Keratinocyte (primary cell): Measurements from ENCODE around the gene SULF2. TPM values are rescaled to one million over a fixed set of nuclear protein-coding genes. Genes with fewer than 3 reads are reported as not detected.

Experiments
- DNase-seq: peaks from one replicate; pipeline ENCODE4 v3.0.0-alpha.2; 2011; ENCODE audit warnings: low read depth, missing footprints, low spot score
- FAIRE-seq: peaks from 2 replicates; lab custom pipeline; 2011; peaks lifted over from hg19 to GRCh38; lab: Jason Lieb, UNC
- H2AFZ ChIP-seq: 2 replicates; pipeline ENCODE4 v1.6.0; 2012; ENCODE audit warnings: low read length, control low read depth, inconsistent platforms; ENCODE audit not compliant: control insufficient read depth
- H3K27ac ChIP-seq: 2 replicates; pipeline ENCODE4 v1.5.1; 2011; ENCODE audit warnings: low read length; ENCODE audit not compliant: control insufficient read depth, insufficient read depth
- H3K27me3 ChIP-seq: 3 replicates; pipeline ENCODE4 v1.6.0; 2011; ENCODE audit warnings: low read length; ENCODE audit not compliant: control insufficient read depth, insufficient read depth; ENCODE audit errors: extremely low read depth
- H3K36me3 ChIP-seq, 2 experiments: 2 replicates in 1 of 2; 3 replicates in 1 of 2; pipeline ENCODE4 v1.5.1; 2011; ENCODE audit warnings: low read length in 2 of 2, mild to moderate bottlenecking in 1 of 2; ENCODE audit not compliant: control insufficient read depth in 2 of 2, insufficient read depth in 2 of 2; ENCODE audit errors: extremely low read depth in 1 of 2
- H3K4me1 ChIP-seq: 3 replicates; pipeline ENCODE4 v1.5.1; 2011; ENCODE audit warnings: low read length; ENCODE audit not compliant: control insufficient read depth, insufficient read depth; ENCODE audit errors: extremely low read depth
- H3K4me2 ChIP-seq: 3 replicates; pipeline ENCODE4 v1.6.0; 2011; ENCODE audit warnings: low read depth, low read length; ENCODE audit not compliant: control insufficient read depth, insufficient read depth; ENCODE audit errors: extremely low read depth
- H3K4me3 ChIP-seq, 3 experiments: fragments of 200-600 bp in 1 of 3; sonication (generic) in 1 of 3; 2 replicates in 2 of 3; 3 replicates in 1 of 3; pipeline ENCODE4 v1.5.1; 2011 to 2016; ENCODE audit warnings: low read length in 3 of 3, mild to moderate bottlenecking in 3 of 3, control low read depth in 2 of 3, inconsistent platforms in 1 of 3, low read depth in 1 of 3, mixed read lengths in 1 of 3, mixed run types in 1 of 3, moderate library complexity in 1 of 3; ENCODE audit not compliant: control insufficient read depth in 2 of 3, insufficient read depth in 2 of 3; ENCODE audit errors: extremely low read depth in 1 of 3
- H3K79me2 ChIP-seq: 2 replicates; pipeline ENCODE4 v1.6.0; 2012; ENCODE audit warnings: low read length; ENCODE audit not compliant: control insufficient read depth, insufficient read depth
- H3K9ac ChIP-seq: 3 replicates; pipeline ENCODE4 v1.6.0; 2011; ENCODE audit warnings: low read length; ENCODE audit not compliant: control insufficient read depth, insufficient read depth; ENCODE audit errors: extremely low read depth
- H3K9me1 ChIP-seq: 3 replicates; pipeline ENCODE4 v1.6.0; 2011; ENCODE audit warnings: low read length; ENCODE audit not compliant: control insufficient read depth, insufficient read depth; ENCODE audit errors: extremely low read depth
- H3K9me3 ChIP-seq: 2 replicates; pipeline ENCODE4 v1.5.1; 2012; ENCODE audit warnings: low read depth, low read length; ENCODE audit not compliant: control insufficient read depth
- H4K20me1 ChIP-seq: 3 replicates; pipeline ENCODE4 v1.6.0; 2011; ENCODE audit warnings: low read length; ENCODE audit not compliant: control insufficient read depth, insufficient read depth; ENCODE audit errors: extremely low read depth
- EZH2 ChIP-seq: IDR thresholded peaks from one replicate; pipeline ENCODE4 v1.6.1; 2012; ENCODE audit warnings: inconsistent platforms, mild to moderate bottlenecking, low read length, moderate library complexity
- dilution Hi-C: fragments of 300-500 bp; cut with MboI; formaldehyde crosslinking; loops from one replicate; pipeline ENCODE4 v1.7.0; 2020; ENCODE audit warnings: low sequenced_read_pairs; ENCODE audit not compliant: extremely low pct_ligation_motif_present
- polyA plus RNA-seq, 5 experiments: library from polyadenylated mRNA; depleted of rRNA in 3 of 5; stranded (reverse) in 3 of 5; stranded (forward) in 1 of 5; unstranded in 1 of 5; fragments of >200 nt; gene quantifications; 1 replicate in 1 of 5; 2 replicates in 3 of 5; 3 replicates in 1 of 5; pipeline versions ENCODE4 v1.2.1 to v1.2.3, GENCODE V29; 2011 to 2012; ENCODE audit warnings: missing spikeins in 2 of 5, low read depth in 1 of 5, low replicate concordance in 1 of 5
- TF ChIP-seq, protein P1 (sequence below), 3 experiments: IDR thresholded peaks in 1 of 3; conservative IDR thresholded peaks in 1 of 3; optimal IDR thresholded peaks in 1 of 3; 2 replicates in 2 of 3; 3 replicates in 1 of 3; pipeline versions ENCODE3 to v1.5.1; 2011; ENCODE audit warnings: low read length in 3 of 3, mild to moderate bottlenecking in 3 of 3, moderate library complexity in 2 of 3, control low read depth in 1 of 3, inconsistent platforms in 1 of 3; ENCODE audit not compliant: insufficient read depth in 2 of 3; ENCODE audit errors: extremely low read depth in 1 of 3

The SULF2 gene
- polyA plus RNA-seq, 1 donor (not counting 4 experiments of a cell fraction or from before 2014, with no cell fraction given) = 64.4 TPM

DNA sequence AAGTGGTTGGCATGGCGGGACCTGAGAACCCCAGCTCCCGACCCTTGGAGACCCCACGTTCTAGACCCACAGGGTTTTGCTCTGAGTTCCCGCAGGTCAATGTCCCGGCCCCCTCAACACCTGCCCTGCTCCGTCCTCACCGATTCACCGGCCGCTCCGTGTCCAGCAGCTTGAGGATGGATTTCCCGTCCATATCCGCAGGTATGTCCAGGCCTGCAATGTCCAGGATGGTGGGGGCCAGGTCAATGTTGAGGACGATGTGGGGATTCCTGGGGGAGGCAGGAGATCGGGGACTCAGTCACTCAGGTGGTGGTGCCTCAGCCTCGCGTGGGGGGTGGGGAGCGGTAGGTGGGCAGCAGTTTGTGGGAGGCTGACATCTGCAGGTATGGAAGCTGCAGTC, 106.7 kb downstream of the SULF2 start:
- FAIRE-seq (no peak), DNase-seq (no peak)
- no peaks in the 10 kb centered on the region for H3K9me3 ChIP-seq
- H3K9me1 ChIP-seq = no peaks in the 10 kb centered on the region
- H2AFZ ChIP-seq = no peak overlapping the region
- H4K20me1 ChIP-seq = no peaks in the 10 kb centered on the region
- H3K27ac ChIP-seq = no peak overlapping the region
- TF ChIP-seq, protein P1, sequence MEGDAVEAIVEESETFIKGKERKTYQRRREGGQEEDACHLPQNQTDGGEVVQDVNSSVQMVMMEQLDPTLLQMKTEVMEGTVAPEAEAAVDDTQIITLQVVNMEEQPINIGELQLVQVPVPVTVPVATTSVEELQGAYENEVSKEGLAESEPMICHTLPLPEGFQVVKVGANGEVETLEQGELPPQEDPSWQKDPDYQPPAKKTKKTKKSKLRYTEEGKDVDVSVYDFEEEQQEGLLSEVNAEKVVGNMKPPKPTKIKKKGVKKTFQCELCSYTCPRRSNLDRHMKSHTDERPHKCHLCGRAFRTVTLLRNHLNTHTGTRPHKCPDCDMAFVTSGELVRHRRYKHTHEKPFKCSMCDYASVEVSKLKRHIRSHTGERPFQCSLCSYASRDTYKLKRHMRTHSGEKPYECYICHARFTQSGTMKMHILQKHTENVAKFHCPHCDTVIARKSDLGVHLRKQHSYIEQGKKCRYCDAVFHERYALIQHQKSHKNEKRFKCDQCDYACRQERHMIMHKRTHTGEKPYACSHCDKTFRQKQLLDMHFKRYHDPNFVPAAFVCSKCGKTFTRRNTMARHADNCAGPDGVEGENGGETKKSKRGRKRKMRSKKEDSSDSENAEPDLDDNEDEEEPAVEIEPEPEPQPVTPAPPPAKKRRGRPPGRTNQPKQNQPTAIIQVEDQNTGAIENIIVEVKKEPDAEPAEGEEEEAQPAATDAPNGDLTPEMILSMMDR (optimal IDR thresholded peaks at IDR 0.05 in 1 of 3, IDR thresholded peaks at IDR 0.05 in 1 of 3, conservative IDR thresholded peaks at IDR 0.05 in 1 of 3; ENCODE audit: extremely low read depth in 1 of 3, insufficient read depth in 2 of 3, low read length in 3 of 3) = no peak
- no peak for TF ChIP-seq EZH2
- H3K9ac ChIP-seq = no peak overlapping the region
- no peaks in the 10 kb centered on the region for H3K27me3 ChIP-seq
- no peaks in the 10 kb centered on the region for H3K79me2 ChIP-seq
- no peak overlapping the region for H3K4me2 ChIP-seq
- H3K36me3 ChIP-seq = peaks cover 27 to 41% of the 10 kb centered on the region in 2 experiments
- dilution Hi-C loops = no loop called here
- H3K4me3 ChIP-seq = no peak overlapping the region
- no peaks in the 10 kb centered on the region for H3K4me1 ChIP-seq

- no peaks in the 10 kb centered on the region for H4K20me1 ChIP-seq
- no peaks in the 10 kb centered on the region for H3K27me3 ChIP-seq
- peaks cover 22 to 37% of the 10 kb centered on the region in 2 experiments for H3K36me3 ChIP-seq
- dilution Hi-C loops = no loop called here
- H3K9me3 ChIP-seq = no peaks in the 10 kb centered on the region
- no peaks in the 10 kb centered on the region for H3K4me1 ChIP-seq
- H2AFZ ChIP-seq = no peak overlapping the region
- TF ChIP-seq EZH2 = no peak
- TF ChIP-seq, protein P1 (optimal IDR thresholded peaks at IDR 0.05 in 1 of 3, IDR thresholded peaks at IDR 0.05 in 1 of 3, conservative IDR thresholded peaks at IDR 0.05 in 1 of 3; ENCODE audit: extremely low read depth in 1 of 3, insufficient read depth in 2 of 3, low read length in 3 of 3) = peak; percentile 82 to 94 (median 94)
- H3K79me2 ChIP-seq = no peaks in the 10 kb centered on the region
- FAIRE-seq (no peak), DNase-seq (no peak)
- no peaks in the 10 kb centered on the region for H3K9me1 ChIP-seq
- H3K9ac ChIP-seq = no peak overlapping the region
- H3K4me3 ChIP-seq = no peak overlapping the region
- H3K27ac ChIP-seq = no peak overlapping the region
- H3K4me2 ChIP-seq = no peak overlapping the region
Observed at GRCh38 chr20:47677635-47678453, 107.4 kb downstream of the SULF2 start.
